Measurements from ENCODE around the gene ARID1B. TPM values are rescaled to one million over a fixed set of nuclear protein-coding genes. Genes with fewer than 3 reads are reported as not detected.

ARID1B gene
- total and polyA plus RNA-seq, 2 of the 13 experiments (the other 11 are each of a cell fraction or from before 2014, with no cell fraction given) = 20.1 to 32.6 TPM

- TF ChIP-seq FUBP1 (CRISPR knock-in tag; IDR thresholded peaks at IDR 0.05; ENCODE audit: borderline replicate concordance) (no peak), ERF (CRISPR knock-in tag; IDR thresholded peaks at IDR 0.05) (no peak), MLXIP (CRISPR knock-in tag; IDR thresholded peaks at IDR 0.05; ENCODE audit: borderline replicate concordance) (no peak), RORA (CRISPR knock-in tag; IDR thresholded peaks at IDR 0.05) (no peak), ARNT (IDR thresholded peaks at IDR 0.05) (no peak), PREB (CRISPR knock-in tag; IDR thresholded peaks at IDR 0.05) (no peak), PRDM10 (CRISPR knock-in tag; IDR thresholded peaks at IDR 0.05; ENCODE audit: low read depth) (no peak), FIP1L1 (IDR thresholded peaks at IDR 0.05; ENCODE audit: borderline replicate concordance, insufficient read depth, low read depth, low read length) (no peak), RFXANK (CRISPR knock-in tag; IDR thresholded peaks at IDR 0.05) (no peak), RFXAP (CRISPR knock-in tag; IDR thresholded peaks at IDR 0.05; ENCODE audit: borderline replicate concordance) (no peak), MTF1 (CRISPR knock-in tag; IDR thresholded peaks at IDR 0.05) (no peak), ZNF503 (CRISPR knock-in tag; IDR thresholded peaks at IDR 0.05) (no peak), ZIK1 (CRISPR knock-in tag; IDR thresholded peaks at IDR 0.05; ENCODE audit: borderline replicate concordance, low read depth) (no peak), ZNF256 (CRISPR knock-in tag; conservative IDR thresholded peaks at IDR 0.05) (no peak), HNRNPL (IDR thresholded peaks at IDR 0.05; ENCODE audit: low read depth, low read length) (peak; percentile 89), ZFP62 (CRISPR knock-in tag; IDR thresholded peaks at IDR 0.05) (no peak), SRSF4 (IDR thresholded peaks at IDR 0.05; ENCODE audit: low read depth, low read length, poor library complexity, severe bottlenecking) (no peak)
Observed at GRCh38 chr6:156777577-156778453, 637 bp downstream of the ARID1B start (continued).
